Stimulated activated CD8-positive, alpha-beta memory T cell treated with anti-CD3 and anti-CD28 coated beads, Interleukin-7, amount 100 ng/mL, for 1 hour (primary cell): Measurements from ENCODE around the gene CRYAA.
"Not testable (repeated sequence)": the region's sequence is repeated elsewhere in the genome, so short reads cannot be mapped to it uniquely, and the experiment has no call there.

ENCODE experiments used
- DNase-seq, 2 donors: peaks; one replicate each; pipeline ENCODE4 v3.0.0-alpha.2; 2020; ENCODE audit warnings: low read depth in 2 of 2

Gene CRYAA

GRCh38 chr21:43177043-43177906 lies 8.5 kb downstream of the CRYAA start:
- DNase-seq, result not testable (repeated sequence)

GRCh38 chr21:43178175-43178826 lies 9.5 kb downstream of the CRYAA start:
- DNase-seq, result not testable (repeated sequence)

- not testable (repeated sequence) for DNase-seq
Measured at GRCh38 chr21:43181033-43181432, 12.2 kb downstream of the CRYAA start.

- not testable (repeated sequence) for DNase-seq
Measured at GRCh38 chr21:43187268-43187667, 18.5 kb downstream of the CRYAA start.

GRCh38 chr21:43187715-43188114 lies 18.9 kb downstream of the CRYAA start:
- no peak for DNase-seq

GRCh38 chr21:43188181-43188580 lies 19.4 kb downstream of the CRYAA start:
- no peak for DNase-seq

GRCh38 chr21:43188592-43189210 lies 19.9 kb downstream of the CRYAA start:
- DNase-seq, result no peak

GRCh38 chr21:43189936-43190335 lies 21.1 kb downstream of the CRYAA start:
- no peak for DNase-seq

GRCh38 chr21:43190544-43190943 lies 21.7 kb downstream of the CRYAA start:
- DNase-seq, result no peak

- DNase-seq, result no peak
Measured at GRCh38 chr21:43190951-43191350, 22.1 kb downstream of the CRYAA start.

GRCh38 chr21:43191521-43191920 lies 22.7 kb downstream of the CRYAA start:
- no peak for DNase-seq

- DNase-seq, result no peak
Measured at GRCh38 chr21:43191971-43192370, 23.2 kb downstream of the CRYAA start.

GRCh38 chr21:43192501-43193081 lies 23.8 kb downstream of the CRYAA start:
- DNase-seq, result no peak

- DNase-seq, result no peak
Measured at GRCh38 chr21:43193088-43193650, 24.4 kb downstream of the CRYAA start.

GRCh38 chr21:43193651-43194302 lies 25.0 kb downstream of the CRYAA start:
- no peak for DNase-seq

GRCh38 chr21:43194303-43195120 lies 25.7 kb downstream of the CRYAA start:
- no peak for DNase-seq

GRCh38 chr21:43195121-43196021 lies 26.6 kb downstream of the CRYAA start:
- DNase-seq, result no peak

- DNase-seq, result no peak
Measured at GRCh38 chr21:43196826-43197225, 28.0 kb downstream of the CRYAA start.

- DNase-seq, result no peak
Measured at GRCh38 chr21:43198376-43198775, 29.6 kb downstream of the CRYAA start.

- no peak for DNase-seq
Measured at GRCh38 chr21:43201491-43201890, 32.7 kb downstream of the CRYAA start.
